ENCODE data around the gene PCDHGA4. TPM values are rescaled to one million over a fixed set of nuclear protein-coding genes. Genes with fewer than 3 reads are reported as not detected.
A peak's percentile ranks its signal among the peaks of the same experiment; 100 is the strongest.
"Not testable (repeated sequence)": the region's sequence is repeated elsewhere in the genome, so short reads cannot be mapped to it uniquely, and the experiment has no call there.

PCDHGA4 gene
- total RNA-seq, 1 donor from 2014 or later = 0.75 TPM

DNA sequence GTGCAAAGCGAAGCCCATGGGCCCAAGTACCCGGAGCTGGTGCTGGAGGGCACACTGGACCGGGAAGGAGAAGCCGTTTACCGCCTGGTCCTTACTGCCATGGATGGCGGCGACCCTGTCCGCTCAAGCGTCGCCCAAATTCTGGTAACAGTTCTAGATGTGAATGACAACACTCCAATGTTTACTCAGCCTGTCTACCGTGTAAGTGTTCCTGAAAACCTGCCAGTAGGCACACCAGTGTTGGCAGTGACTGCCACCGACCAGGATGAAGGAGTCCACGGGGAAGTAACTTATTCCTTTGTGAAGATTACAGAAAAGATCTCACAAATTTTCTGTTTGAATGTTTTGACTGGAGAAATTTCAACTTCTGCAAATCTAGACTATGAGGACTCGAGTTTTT lies 19.8 kb downstream of the PCDHGA4 start:
- ChIA-PET POLR2A (no interaction called here), CTCF (interaction anchor here (1.3 kb wide), 1 partner anchor 23 kb away, joined by 3 read pairs; the partner anchor contains the start of gene PCDHGB5)
- Mint-ChIP-seq H3K36me3 (ENCODE audit: low read depth) (no peaks in the 10 kb centered on the region), H3K4me3 (no peak overlapping the region), H3K27me3 (peaks cover 31% of the 10 kb centered on the region), H3K9me3 (peaks cover 24% of the 10 kb centered on the region), H3K27ac (no peak overlapping the region), H3K4me1 (peaks cover 7% of the 10 kb centered on the region)
- intact Hi-C loops (cut with micrococcal nuclease) = loop anchor here (5.0 kb wide), 1 partner anchor 38 kb away; the partner anchor contains the start of gene PCDHGA10
- TF ChIP-seq, protein P1, sequence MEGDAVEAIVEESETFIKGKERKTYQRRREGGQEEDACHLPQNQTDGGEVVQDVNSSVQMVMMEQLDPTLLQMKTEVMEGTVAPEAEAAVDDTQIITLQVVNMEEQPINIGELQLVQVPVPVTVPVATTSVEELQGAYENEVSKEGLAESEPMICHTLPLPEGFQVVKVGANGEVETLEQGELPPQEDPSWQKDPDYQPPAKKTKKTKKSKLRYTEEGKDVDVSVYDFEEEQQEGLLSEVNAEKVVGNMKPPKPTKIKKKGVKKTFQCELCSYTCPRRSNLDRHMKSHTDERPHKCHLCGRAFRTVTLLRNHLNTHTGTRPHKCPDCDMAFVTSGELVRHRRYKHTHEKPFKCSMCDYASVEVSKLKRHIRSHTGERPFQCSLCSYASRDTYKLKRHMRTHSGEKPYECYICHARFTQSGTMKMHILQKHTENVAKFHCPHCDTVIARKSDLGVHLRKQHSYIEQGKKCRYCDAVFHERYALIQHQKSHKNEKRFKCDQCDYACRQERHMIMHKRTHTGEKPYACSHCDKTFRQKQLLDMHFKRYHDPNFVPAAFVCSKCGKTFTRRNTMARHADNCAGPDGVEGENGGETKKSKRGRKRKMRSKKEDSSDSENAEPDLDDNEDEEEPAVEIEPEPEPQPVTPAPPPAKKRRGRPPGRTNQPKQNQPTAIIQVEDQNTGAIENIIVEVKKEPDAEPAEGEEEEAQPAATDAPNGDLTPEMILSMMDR (IDR thresholded peaks at IDR 0.05) = no peak
- ATAC-seq (ENCODE audit: low read depth) = no peak
- DNase-seq = no peak

DNA sequence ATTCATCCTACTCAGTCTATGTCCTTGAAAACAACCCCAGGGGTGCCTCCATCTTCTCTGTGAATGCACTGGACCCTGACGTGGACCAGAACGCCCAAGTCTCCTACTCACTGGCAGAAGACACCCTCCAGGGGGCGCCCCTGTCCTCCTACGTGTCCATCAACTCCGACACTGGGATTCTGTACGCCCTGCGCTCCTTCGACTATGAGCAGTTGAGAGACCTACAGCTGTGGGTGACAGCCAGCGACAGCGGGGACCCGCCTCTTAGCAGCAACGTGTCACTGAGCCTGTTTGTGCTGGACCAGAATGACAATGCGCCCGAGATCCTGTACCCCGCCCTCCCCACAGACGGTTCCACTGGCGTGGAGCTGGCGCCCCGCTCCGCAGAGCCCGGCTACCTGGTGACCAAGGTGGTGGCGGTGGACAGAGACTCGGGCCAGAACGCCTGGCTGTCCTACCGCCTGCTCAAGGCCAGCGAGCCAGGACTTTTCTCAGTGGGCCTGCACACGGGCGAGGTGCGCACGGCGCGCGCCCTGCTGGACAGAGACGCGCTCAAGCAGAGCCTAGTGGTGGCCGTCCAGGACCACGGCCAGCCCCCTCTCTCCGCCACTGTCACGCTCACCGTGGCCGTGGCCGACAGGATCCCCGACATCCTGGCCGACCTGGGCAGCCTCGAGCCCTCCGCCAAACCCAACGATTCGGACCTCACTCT lies 20.8 kb downstream of the PCDHGA4 start:
- intact Hi-C loops (cut with micrococcal nuclease); CTCF ChIA-PET; H3K36me3 Mint-ChIP-seq (ENCODE audit: low read depth); H3K4me3 Mint-ChIP-seq; DNase-seq; H3K4me1 Mint-ChIP-seq; POLR2A ChIA-PET; ATAC-seq (ENCODE audit: low read depth); H3K27ac Mint-ChIP-seq: not testable (repeated sequence)
- H3K9me3 Mint-ChIP-seq = peaks cover 24% of the 10 kb centered on the region
- peaks cover 28% of the 10 kb centered on the region for H3K27me3 Mint-ChIP-seq

DNA sequence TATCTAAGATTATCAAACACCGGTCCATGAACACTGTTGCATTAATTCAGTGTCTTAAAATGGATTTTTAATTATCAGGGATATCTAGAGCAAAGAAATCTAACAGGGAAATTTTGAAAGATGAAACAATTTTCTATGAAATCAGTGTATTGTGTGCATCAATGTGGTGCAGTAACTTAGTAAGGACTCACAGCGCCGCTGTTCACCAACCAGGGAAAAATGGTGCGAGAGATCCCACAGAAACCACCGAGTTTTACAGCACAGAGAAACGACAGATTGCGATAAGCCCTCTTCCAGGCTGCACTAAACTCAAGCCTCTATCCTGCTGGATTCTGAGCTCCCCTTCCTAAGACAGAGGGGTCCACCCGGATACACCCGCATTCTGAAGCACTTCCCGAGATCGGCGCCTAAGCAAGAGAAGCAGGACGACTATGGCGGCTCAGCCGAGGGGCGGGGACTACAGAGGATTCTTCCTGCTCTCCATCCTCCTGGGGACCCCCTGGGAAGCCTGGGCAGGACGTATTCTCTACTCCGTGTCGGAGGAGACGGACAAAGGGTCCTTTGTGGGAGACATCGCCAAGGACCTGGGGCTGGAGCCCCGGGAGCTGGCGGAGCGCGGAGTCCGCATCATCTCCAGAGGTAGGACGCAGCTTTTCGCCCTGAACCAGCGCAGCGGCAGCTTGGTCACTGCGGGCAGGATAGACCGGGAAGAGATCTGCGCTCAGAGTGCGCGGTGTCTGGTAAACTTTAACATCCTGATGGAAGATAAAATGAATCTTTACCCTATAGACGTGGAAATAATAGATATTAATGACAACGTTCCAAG lies 27.9 kb downstream of the PCDHGA4 start, which contains the start of gene PCDHGA7:
PCDHGA7 (plus strand) TSS at position 274 of the 826 bp plus-strand sequence; CDS start at position 432, 158 bp downstream.
- ChIA-PET CTCF (no interaction called here), POLR2A (no interaction called here)
- intact Hi-C loops (cut with micrococcal nuclease) = no loop called here
- H3K27ac Mint-ChIP-seq = no peak within 1 kb of the TSS
- H3K4me1 Mint-ChIP-seq = no peaks in the 10 kb centered on the region
- H3K4me3 Mint-ChIP-seq = peak within 1 kb of the TSS; percentile 76
- DNase-seq (no peak), ATAC-seq (ENCODE audit: low read depth) (no peak)
- peaks cover 51% of the 10 kb centered on the region for H3K27me3 Mint-ChIP-seq
- TF ChIP-seq, protein P1 (IDR thresholded peaks at IDR 0.05) = no peak
- H3K9me3 Mint-ChIP-seq = peaks cover 15% of the 10 kb centered on the region
- peaks cover 2% of the 10 kb centered on the region for H3K36me3 Mint-ChIP-seq (ENCODE audit: low read depth)

DNA sequence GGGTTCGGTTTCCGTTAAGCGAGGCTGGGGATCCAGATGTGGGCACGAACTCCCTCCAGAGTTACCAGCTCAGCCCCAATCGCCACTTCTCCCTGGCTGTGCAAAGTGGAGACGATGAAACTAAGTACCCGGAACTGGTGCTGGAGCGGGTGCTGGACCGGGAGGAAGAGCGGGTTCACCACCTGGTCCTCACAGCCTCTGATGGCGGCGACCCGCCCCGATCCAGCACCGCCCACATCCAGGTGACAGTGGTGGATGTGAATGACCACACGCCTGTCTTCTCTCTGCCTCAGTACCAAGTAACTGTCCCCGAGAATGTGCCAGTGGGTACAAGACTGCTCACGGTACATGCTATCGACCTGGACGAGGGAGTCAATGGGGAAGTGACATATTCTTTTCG lies 28.5 kb downstream of the PCDHGA4 start:
- TF ChIP-seq, protein P1 (IDR thresholded peaks at IDR 0.05) = no peak
- Mint-ChIP-seq H3K27ac (no peak overlapping the region), H3K36me3 (ENCODE audit: low read depth) (peaks cover 2% of the 10 kb centered on the region), H3K27me3 (peaks cover 53% of the 10 kb centered on the region), H3K9me3 (peaks cover 16% of the 10 kb centered on the region), H3K4me1 (no peaks in the 10 kb centered on the region), H3K4me3 (no peak overlapping the region)
- ChIA-PET POLR2A (no interaction called here), CTCF (no interaction called here)
- ATAC-seq (ENCODE audit: low read depth) = no peak
- intact Hi-C loops (cut with micrococcal nuclease) = no loop called here
- no peak for DNase-seq

DNA sequence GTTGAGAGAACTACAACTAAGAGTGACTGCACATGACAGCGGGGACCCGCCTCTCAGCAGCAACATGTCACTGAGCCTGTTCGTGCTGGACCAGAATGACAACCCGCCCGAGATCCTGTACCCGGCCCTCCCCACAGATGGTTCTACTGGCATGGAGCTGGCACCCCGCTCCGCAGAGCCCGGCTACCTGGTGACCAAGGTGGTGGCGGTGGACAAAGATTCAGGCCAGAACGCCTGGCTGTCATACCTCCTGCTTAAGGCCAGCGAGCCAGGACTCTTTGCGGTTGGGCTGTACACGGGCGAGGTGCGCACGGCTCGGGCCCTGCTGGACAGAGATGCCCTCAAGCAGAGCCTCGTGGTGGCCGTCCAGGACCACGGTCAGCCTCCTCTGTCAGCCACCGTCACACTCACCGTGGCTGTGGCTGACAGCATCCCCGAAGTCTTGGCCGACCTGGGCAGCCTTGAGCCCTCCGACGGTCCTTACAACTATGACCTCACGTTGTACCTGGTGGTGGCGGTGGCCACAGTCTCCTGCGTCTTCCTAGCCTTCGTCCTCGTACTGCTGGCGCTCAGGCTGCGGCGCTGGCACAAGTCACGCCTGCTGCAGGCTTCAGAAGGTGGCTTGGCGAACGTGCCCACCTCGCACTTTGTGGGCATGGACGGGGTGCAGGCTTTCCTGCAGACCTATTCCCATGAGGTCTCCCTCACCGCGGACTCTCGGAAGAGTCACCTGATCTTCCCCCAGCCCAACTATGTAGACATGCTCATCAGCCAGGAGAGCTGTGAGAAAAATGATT lies 29.8 kb downstream of the PCDHGA4 start:
- TF ChIP-seq, protein P1 (IDR thresholded peaks at IDR 0.05) = no peak
- no peak overlapping the region for H3K4me3 Mint-ChIP-seq
- DNase-seq (no peak), ATAC-seq (ENCODE audit: low read depth) (no peak)
- peaks cover 62% of the 10 kb centered on the region for H3K27me3 Mint-ChIP-seq
- POLR2A ChIA-PET = no interaction called here
- CTCF ChIA-PET = no interaction called here
- intact Hi-C loops (cut with micrococcal nuclease) = no loop called here
- H3K36me3 Mint-ChIP-seq (ENCODE audit: low read depth) = peaks cover 4% of the 10 kb centered on the region
- H3K9me3 Mint-ChIP-seq = peaks cover 17% of the 10 kb centered on the region
- H3K4me1 Mint-ChIP-seq = no peaks in the 10 kb centered on the region
- no peak overlapping the region for H3K27ac Mint-ChIP-seq

DNA sequence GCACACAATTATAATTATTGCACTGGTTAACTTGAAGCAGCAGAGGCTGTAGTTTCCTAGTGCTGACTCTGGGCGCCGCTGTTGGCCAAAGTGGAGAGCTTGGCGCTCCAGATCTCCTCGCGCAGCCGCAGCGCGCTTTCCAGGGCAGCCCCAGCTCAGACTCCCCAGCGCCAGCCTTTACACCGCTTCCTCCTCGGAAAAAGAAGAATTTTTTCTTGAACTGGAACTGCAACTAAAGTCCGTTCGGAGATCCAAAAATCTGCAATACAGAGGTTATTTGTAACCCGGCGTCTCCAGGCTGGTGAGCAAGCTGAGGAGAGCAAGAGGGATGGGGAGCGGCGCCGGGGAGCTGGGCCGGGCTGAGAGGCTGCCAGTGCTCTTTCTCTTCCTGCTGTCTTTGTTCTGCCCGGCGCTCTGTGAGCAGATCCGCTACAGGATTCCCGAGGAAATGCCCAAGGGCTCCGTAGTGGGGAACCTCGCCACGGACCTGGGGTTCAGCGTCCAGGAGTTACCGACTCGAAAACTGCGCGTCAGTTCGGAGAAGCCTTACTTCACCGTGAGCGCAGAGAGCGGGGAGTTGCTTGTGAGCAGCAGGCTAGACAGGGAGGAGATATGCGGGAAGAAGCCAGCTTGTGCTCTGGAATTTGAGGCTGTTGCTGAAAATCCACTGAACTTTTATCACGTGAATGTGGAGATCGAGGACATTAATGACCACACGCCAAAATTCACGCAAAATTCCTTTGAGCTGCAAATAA lies 32.9 kb downstream of the PCDHGA4 start, which contains the start of gene PCDHGB4:
PCDHGB4 (plus strand) TSS at position 142 of the 755 bp plus-strand sequence; CDS start at position 329, 187 bp downstream.
- DNase-seq = not testable (repeated sequence)
- ATAC-seq (ENCODE audit: low read depth) = peak; percentile 65

More for the DNA sequence above, 32.9 kb downstream of the PCDHGA4 start, which contains the start of gene PCDHGB4:
- H3K4me1 Mint-ChIP-seq; POLR2A ChIA-PET; H3K36me3 Mint-ChIP-seq (ENCODE audit: low read depth); intact Hi-C loops (cut with micrococcal nuclease); H3K27ac Mint-ChIP-seq: not testable (repeated sequence)
- H3K27me3 Mint-ChIP-seq = peaks cover 63% of the 10 kb centered on the region
- H3K4me3 Mint-ChIP-seq = peak within 1 kb of the TSS; percentile 58
- H3K9me3 Mint-ChIP-seq = peaks cover 24% of the 10 kb centered on the region
- CTCF ChIA-PET = interaction anchor here (1.1 kb wide), 1 partner anchor 170 kb away, joined by 4 read pairs; no protein-coding TSS in a partner anchor
